WTC11 (cell line): ENCODE data around the gene MAP1LC3A. TPM values are rescaled to one million over a fixed set of nuclear protein-coding genes. Genes with fewer than 3 reads are reported as not detected.

Source experiments
- ATAC-seq: fragments of 200-7000 bp; cut with Tn5 transposase; 2 replicates; pipeline ENCODE4 v1.10.0; 2021; ENCODE audit warnings: mild to moderate bottlenecking, moderate library complexity
- CTCF ChIA-PET: fragments of 300-600 bp; sonication (Branson Sonifier 250); formaldehyde crosslinking; loops from one replicate; lab custom pipeline; 2021; ENCODE audit warnings: antibody characterized with exemption; lab: Charles Lee
- POLR2A ChIA-PET: fragments of 350-600 bp; sonication (Branson Sonifier 250); formaldehyde crosslinking; loops from one replicate; lab custom pipeline; 2021; ENCODE audit warnings: antibody characterized with exemption; lab: Charles Lee
- DNase-seq: peaks from one replicate; pipeline ENCODE4 v3.0.0; 2021; ENCODE audit warnings: low spot score
- H3K27ac Mint-ChIP-seq: 2 replicates; pipeline ENCODE4 v1.8.0; 2021; ENCODE audit warnings: mixed read lengths
- H3K27me3 Mint-ChIP-seq: 2 replicates; pipeline ENCODE4 v1.8.0; 2021; ENCODE audit warnings: low read depth, mild to moderate bottlenecking, moderate library complexity, mixed read lengths
- H3K36me3 Mint-ChIP-seq: 2 replicates; pipeline ENCODE4 v1.8.0; 2021; ENCODE audit warnings: mixed read lengths
- H3K4me1 Mint-ChIP-seq: 2 replicates; pipeline ENCODE4 v1.8.0; 2022; ENCODE audit warnings: mixed read lengths
- H3K4me3 Mint-ChIP-seq: 2 replicates; pipeline ENCODE4 v1.8.0; 2021; ENCODE audit warnings: mild to moderate bottlenecking, moderate library complexity, mixed read lengths
- H3K9me3 Mint-ChIP-seq: 2 replicates; pipeline ENCODE4 v1.8.0; 2021; ENCODE audit warnings: mixed read lengths
- ATF3 ChIP-seq: sonication (generic); formaldehyde crosslinking; conservative IDR thresholded peaks from 2 replicates; pipeline ENCODE4 v1.8.1; 2022; ENCODE audit warnings: mild to moderate bottlenecking, missing genetic modification reagents
- CTCF ChIP-seq: fragments of 200-600 bp; IDR thresholded peaks from 2 replicates; pipeline ENCODE4 v1.8.0; 2022; ENCODE audit warnings: antibody characterized with exemption
- E2F4 ChIP-seq: sonication (generic); formaldehyde crosslinking; IDR thresholded peaks from 2 replicates; pipeline ENCODE4 v1.8.1; 2022; ENCODE audit warnings: low read depth, mild to moderate bottlenecking, moderate library complexity, missing genetic modification reagents, borderline replicate concordance
- FOXK1 ChIP-seq: sonication (generic); formaldehyde crosslinking; IDR thresholded peaks from 2 replicates; pipeline ENCODE4 v1.8.0; 2022; ENCODE audit warnings: mild to moderate bottlenecking, moderate library complexity, missing genetic modification reagents
- GRHL2 ChIP-seq: fragments of 250-450 bp; sonication (Bioruptor Pico); IDR thresholded peaks from 2 replicates; pipeline ENCODE4 v1.8.0; 2022; ENCODE audit warnings: mild to moderate bottlenecking, moderate library complexity; ENCODE audit not compliant: insufficient replicate concordance, severe bottlenecking
- IRF2 ChIP-seq: sonication (generic); formaldehyde crosslinking; IDR thresholded peaks from 2 replicates; pipeline ENCODE4 v1.8.0; 2022; ENCODE audit warnings: low read depth, missing genetic modification reagents, borderline replicate concordance
- JAZF1 ChIP-seq: fragments of 250-450 bp; sonication (Bioruptor Pico); IDR thresholded peaks from 2 replicates; pipeline ENCODE4 v1.9.0; 2021; ENCODE audit warnings: moderate library complexity, mild to moderate bottlenecking, inconsistent platforms
- MYBL2 ChIP-seq: sonication (generic); formaldehyde crosslinking; IDR thresholded peaks from 2 replicates; pipeline ENCODE4 v1.8.1; 2023; ENCODE audit warnings: mild to moderate bottlenecking, moderate library complexity, missing genetic modification reagents
- NFATC4 ChIP-seq: fragments of 250-450 bp; sonication (Bioruptor Pico); IDR thresholded peaks from 2 replicates; pipeline ENCODE4 v1.9.0; 2021; ENCODE audit warnings: mild to moderate bottlenecking
- NR1H2 ChIP-seq: sonication (generic); formaldehyde crosslinking; IDR thresholded peaks from 2 replicates; pipeline ENCODE4 v1.9.0; 2021; ENCODE audit warnings: mild to moderate bottlenecking, moderate library complexity, missing genetic modification reagents
- OVOL2 ChIP-seq: fragments of 250-450 bp; sonication (Bioruptor Pico); IDR thresholded peaks from 2 replicates; pipeline ENCODE4 v1.9.0; 2021; ENCODE audit warnings: mild to moderate bottlenecking, borderline replicate concordance
- SMAD4 ChIP-seq: sonication (generic); formaldehyde crosslinking; IDR thresholded peaks from 2 replicates; pipeline ENCODE4 v1.8.0; 2022; ENCODE audit warnings: mild to moderate bottlenecking, missing genetic modification reagents
- TEAD4 ChIP-seq: sonication (generic); formaldehyde crosslinking; IDR thresholded peaks from 2 replicates; pipeline ENCODE4 v1.8.0; 2022; ENCODE audit warnings: mild to moderate bottlenecking, missing genetic modification reagents
- ZMAT4 ChIP-seq: fragments of 250-450 bp; sonication (Bioruptor Pico); IDR thresholded peaks from 2 replicates; pipeline ENCODE4 v1.9.0; 2021; ENCODE audit warnings: mild to moderate bottlenecking
- ZNF232 ChIP-seq: sonication (generic); formaldehyde crosslinking; IDR thresholded peaks from 2 replicates; pipeline ENCODE4 v1.8.0; 2022; ENCODE audit warnings: mild to moderate bottlenecking, missing genetic modification reagents
- ZNF423 ChIP-seq: fragments of 250-450 bp; sonication (Bioruptor Pico); IDR thresholded peaks from 2 replicates; pipeline ENCODE4 v2.1.2; 2022; ENCODE audit warnings: mild to moderate bottlenecking, moderate library complexity
- ZNF532 ChIP-seq: fragments of 250-450 bp; sonication (Bioruptor Pico); IDR thresholded peaks from 2 replicates; pipeline ENCODE4 v1.9.0; 2021; ENCODE audit warnings: mild to moderate bottlenecking, borderline replicate concordance
- total RNA-seq: library from RNA; stranded (reverse); gene quantifications from 3 replicates; pipeline ENCODE4 v1.2.3, GENCODE V29; 2021
- TF ChIP-seq, protein P1 (sequence below): sonication (generic); formaldehyde crosslinking; IDR thresholded peaks from 2 replicates; pipeline ENCODE4 v1.8.1; 2023; ENCODE audit warnings: mild to moderate bottlenecking, missing genetic modification reagents
- TF ChIP-seq, protein P2 (sequence below): sonication (generic); formaldehyde crosslinking; IDR thresholded peaks from 2 replicates; pipeline ENCODE4 v1.8.0; 2022; ENCODE audit warnings: mild to moderate bottlenecking, missing genetic modification reagents

The MAP1LC3A gene
- total RNA-seq, 1 experiment from 2014 or later = 7.5 TPM

DNA sequence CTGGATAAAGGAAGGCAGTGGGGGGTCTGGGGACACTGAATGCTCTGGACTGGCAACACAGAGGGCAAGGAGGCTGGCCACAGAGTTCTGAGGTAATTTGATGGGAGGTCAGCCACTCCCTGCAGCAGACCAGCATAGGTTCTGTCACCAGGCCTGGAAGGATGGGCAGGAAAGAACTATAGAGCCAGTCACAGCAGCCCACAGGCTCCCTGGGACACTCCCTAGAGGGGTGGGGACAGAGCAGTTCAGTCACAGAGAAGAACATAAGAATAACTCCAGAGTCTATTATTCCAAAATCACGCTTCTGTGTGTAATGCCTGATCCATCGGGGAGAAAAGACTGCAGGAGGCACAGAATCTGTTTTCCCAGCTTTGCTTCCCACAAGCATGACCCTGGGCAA lies 22.7 kb upstream of the MAP1LC3A start:
- no peak for DNase-seq
- POLR2A ChIA-PET = no interaction called here
- H3K36me3 Mint-ChIP-seq = peaks cover 34% of the 10 kb centered on the region
- no peak overlapping the region for H3K4me3 Mint-ChIP-seq
- H3K27ac Mint-ChIP-seq = no peak overlapping the region
- TF ChIP-seq ATF3 (CRISPR knock-in tag) = no peak
- TF ChIP-seq E2F4 (CRISPR knock-in tag) = no peak
- no peak for TF ChIP-seq NR1H2 (CRISPR knock-in tag)
- TF ChIP-seq, protein P1, sequence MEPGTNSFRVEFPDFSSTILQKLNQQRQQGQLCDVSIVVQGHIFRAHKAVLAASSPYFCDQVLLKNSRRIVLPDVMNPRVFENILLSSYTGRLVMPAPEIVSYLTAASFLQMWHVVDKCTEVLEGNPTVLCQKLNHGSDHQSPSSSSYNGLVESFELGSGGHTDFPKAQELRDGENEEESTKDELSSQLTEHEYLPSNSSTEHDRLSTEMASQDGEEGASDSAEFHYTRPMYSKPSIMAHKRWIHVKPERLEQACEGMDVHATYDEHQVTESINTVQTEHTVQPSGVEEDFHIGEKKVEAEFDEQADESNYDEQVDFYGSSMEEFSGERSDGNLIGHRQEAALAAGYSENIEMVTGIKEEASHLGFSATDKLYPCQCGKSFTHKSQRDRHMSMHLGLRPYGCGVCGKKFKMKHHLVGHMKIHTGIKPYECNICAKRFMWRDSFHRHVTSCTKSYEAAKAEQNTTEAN (CRISPR knock-in tag) = no peak
- H3K4me1 Mint-ChIP-seq = no peaks in the 10 kb centered on the region
- CTCF ChIA-PET = interaction anchor here (0.7 to 3.2 kb wide), 9 partner anchors 13 to 234 kb away, joined by 3 to 22 read pairs (median 9); partner anchors contain the start of genes DYNLRB1, MAP1LC3A and TP53INP2
- no peaks in the 10 kb centered on the region for H3K9me3 Mint-ChIP-seq
- no peaks in the 10 kb centered on the region for H3K27me3 Mint-ChIP-seq
- ATAC-seq = no peak

- H3K4me3 Mint-ChIP-seq = no peak overlapping the region
- no peaks in the 10 kb centered on the region for H3K9me3 Mint-ChIP-seq
- peak; percentile 80 for ATAC-seq
- 0 out of 2 replicates have a peak, but pooled peaks have one; percentile 21 for TF ChIP-seq CTCF
- TF ChIP-seq JAZF1 (CRISPR knock-in tag) = no peak
- no peak for TF ChIP-seq MYBL2 (CRISPR knock-in tag)
- no peak for TF ChIP-seq OVOL2 (CRISPR knock-in tag)
- ChIA-PET POLR2A (no interaction called here), CTCF (interaction anchor here (0.5 to 3.2 kb wide), 23 partner anchors 13 to 346 kb away, joined by 3 to 22 read pairs (median 5); partner anchors contain the start of genes DYNLRB1, MAP1LC3A and TP53INP2)
- peak; percentile 70 for DNase-seq
- no peaks in the 10 kb centered on the region for H3K4me1 Mint-ChIP-seq
- 0 out of 2 replicates have a peak overlapping the region, but pooled peaks have one; percentile 36 for H3K27ac Mint-ChIP-seq
- no peaks in the 10 kb centered on the region for H3K27me3 Mint-ChIP-seq
- H3K36me3 Mint-ChIP-seq = peaks cover 40% of the 10 kb centered on the region
Measured at GRCh38 chr20:34536798-34537394, 21.6 kb upstream of the MAP1LC3A start.

- ATAC-seq (no peak), DNase-seq (no peak)
- no peaks in the 10 kb centered on the region for H3K9me3 Mint-ChIP-seq
- H3K4me1 Mint-ChIP-seq = no peaks in the 10 kb centered on the region
- ChIA-PET POLR2A (interaction anchor here (0.9 kb wide), 1 partner anchor 22 kb away, joined by 4 read pairs; no protein-coding TSS in a partner anchor), CTCF (interaction anchor here (0.5 to 3.2 kb wide), 21 partner anchors 12 to 347 kb away, joined by 3 to 22 read pairs (median 5); partner anchors contain the start of genes DYNLRB1, MAP1LC3A and TP53INP2)
- no peaks in the 10 kb centered on the region for H3K27me3 Mint-ChIP-seq
- no peak overlapping the region for H3K27ac Mint-ChIP-seq
- no peak overlapping the region for H3K4me3 Mint-ChIP-seq
- peaks cover 40% of the 10 kb centered on the region for H3K36me3 Mint-ChIP-seq
- TF ChIP-seq NR1H2 (CRISPR knock-in tag) = no peak
- no peak for TF ChIP-seq TEAD4
- TF ChIP-seq NFATC4 (CRISPR knock-in tag) = no peak
- TF ChIP-seq, protein P1 (CRISPR knock-in tag) = no peak
- TF ChIP-seq, protein P2, sequence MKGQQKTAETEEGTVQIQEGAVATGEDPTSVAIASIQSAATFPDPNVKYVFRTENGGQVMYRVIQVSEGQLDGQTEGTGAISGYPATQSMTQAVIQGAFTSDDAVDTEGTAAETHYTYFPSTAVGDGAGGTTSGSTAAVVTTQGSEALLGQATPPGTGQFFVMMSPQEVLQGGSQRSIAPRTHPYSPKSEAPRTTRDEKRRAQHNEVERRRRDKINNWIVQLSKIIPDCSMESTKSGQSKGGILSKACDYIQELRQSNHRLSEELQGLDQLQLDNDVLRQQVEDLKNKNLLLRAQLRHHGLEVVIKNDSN = no peak
- no peak for TF ChIP-seq GRHL2
- no peak for TF ChIP-seq FOXK1 (CRISPR knock-in tag)
- TF ChIP-seq IRF2 = no peak
- no peak for TF ChIP-seq ZNF532
- TF ChIP-seq SMAD4 (CRISPR knock-in tag) = no peak
- TF ChIP-seq ZNF423 (CRISPR knock-in tag) = no peak
- no peak for TF ChIP-seq ZMAT4 (CRISPR knock-in tag)
- no peak for TF ChIP-seq ZNF232 (CRISPR knock-in tag)
Measured at GRCh38 chr20:34537651-34538050, 20.9 kb upstream of the MAP1LC3A start.
